Heart left ventricle (tissue), 16 donors: ENCODE measurements around the gene KIF16B. TPM values are rescaled to one million over a fixed set of nuclear protein-coding genes. Genes with fewer than 3 reads are reported as not detected.

ENCODE experiments used
- ATAC-seq, 4 donors: fragments of 200-7000 bp; cut with Tn5 transposase; one replicate each; pipeline ENCODE4 v1.9.1; 2020 to 2022; ENCODE audit warnings: moderate library complexity in 4 of 4, mild to moderate bottlenecking in 3 of 4, moderate number of reproducible peaks in 1 of 4
- DNase-seq, 5 donors: peaks; one replicate each; pipeline ENCODE4 v3.0.0-alpha.2; 2020
- H3K27ac ChIP-seq, 12 donors: fragments of 200-600 bp; sonication (generic) in 4 of 12; one replicate each; pipeline versions ENCODE4 v1.5.0 to v1.8.0; 2016 to 2022; ENCODE audit warnings: mild to moderate bottlenecking in 2 of 12
- H3K27me3 ChIP-seq, 9 donors: fragments of 200-600 bp; sonication (generic) in 2 of 9; one replicate each; pipeline versions ENCODE4 v1.5.1 to v1.8.0; 2016 to 2022; ENCODE audit warnings: mild to moderate bottlenecking in 3 of 9
- H3K36me3 ChIP-seq, 9 donors: fragments of 200-600 bp; sonication (generic) in 2 of 9; one replicate each; pipeline versions ENCODE4 v1.5.0 to v1.8.0; 2018 to 2022; ENCODE audit warnings: mild to moderate bottlenecking in 2 of 9
- H3K4me1 ChIP-seq, 12 donors: fragments of 200-600 bp; sonication (generic) in 4 of 12; one replicate each; pipeline versions ENCODE4 v1.5.0 to v1.8.0; 2016 to 2022; ENCODE audit warnings: mild to moderate bottlenecking in 3 of 12
- H3K4me3 ChIP-seq, 12 donors: fragments of 200-600 bp; sonication (generic) in 4 of 12; one replicate each; pipeline versions ENCODE4 v1.5.0 to v1.8.0; 2017 to 2022; ENCODE audit warnings: mild to moderate bottlenecking in 9 of 12, moderate library complexity in 4 of 12
- H3K9me3 ChIP-seq, 12 donors: fragments of 200-600 bp; sonication (generic) in 4 of 12; one replicate each; pipeline versions ENCODE4 v1.5.0 to v1.8.0; 2016 to 2022; ENCODE audit warnings: mild to moderate bottlenecking in 1 of 12
- POLR2A ChIP-seq, 2 donors: fragments of 450-650 bp; IDR thresholded peaks; one replicate each; pipeline ENCODE4 v1.6.1; 2017; ENCODE audit warnings: antibody characterized with exemption in 2 of 2, mild to moderate bottlenecking in 2 of 2, moderate library complexity in 2 of 2
- WGBS, 4 donors: extraction: QIAGEN DNeasy Blood & Tissue Kit in 2 of 4; methylation state at CpG; one replicate each; pipeline versions ENCODE4 v1.1.5 to v1.1.7; 2013 to 2018; 5-methylcytosine and 5-hydroxymethylcytosine counted together
- intact Hi-C, 10 donors: fragments of 100-400 bp; cut with DNase I; formaldehyde crosslinking; loops; one replicate each; pipeline versions ENCODE4 v1.11.1 to v1.14.2; 2022
- polyA plus RNA-seq, 2 donors: library from polyadenylated mRNA; stranded (reverse); fragments of 200-250 nt; gene quantifications; one replicate each; pipeline ENCODE4 v1.2.3, GENCODE V29; 2013
- total RNA-seq, 9 donors: library from RNA; depleted of rRNA in 2 of 9; stranded (reverse); fragments of >200 nt in 2 of 9; fragmentation: NEBNext Ultra II Directional in 3 of 9; extraction: Animal tissue kit (Norgen Biotek cat#: 25700) in 3 of 9; gene quantifications; one replicate each; pipeline versions ENCODE4 v1.1.0 to v1.2.4, GENCODE V29; 2016 to 2023
- TF ChIP-seq, protein P1 (sequence below), 12 donors: fragments of 200-600 bp; sonication (generic) in 4 of 12; IDR thresholded peaks; one replicate each; pipeline versions ENCODE4 v1.5.0 to v1.8.0; 2018 to 2022; ENCODE audit warnings: antibody characterized with exemption in 12 of 12, mild to moderate bottlenecking in 5 of 12
- donor health status: ischemic (EF 13 %, LVEDD 7.1; RV severe dilation, severe dysfunction).
- donor health status: healthy with polysubstance abuse.
- donor health status: DM: no; HTN: yes; CAD: no.
- donor health status: DM: no; HTN: no; CAD: no.
- donor health status: ischemic (EF 25% LVEDD 6.9; RV normal size, moderate dysfunction).
- donor health status: ischemic (EF 25% LVEDD 5.7; RV mildly dilated, moderate dysfunction).
- donor health status: healthy.
- donor health status: DM: yes; HTN: yes; CAD: no.
- donor health status: ischemic (EF 35%, LVEDD 5.7; RV mildly dilated, moderate dysfunction).
- donor health status: nonischemic (EF 11% LVEDD 7.7; RV severe dilation, severe dysfunction).
- donor health status: DM: yes; HTN: yes; CAD: no.
- donor health status: PGD.
- donor health status: ischemic (EF 29% LVEDD 5.4; RV normal size, mild dysfunction).
- donor health status: nonischemic (EF 23%, LVEDD 6.1; RV moderate dilation, normal function).

The KIF16B gene
- total and polyA plus RNA-seq, 11 donors, result 8.8 to 31.8 (median 17.8) TPM

DNA sequence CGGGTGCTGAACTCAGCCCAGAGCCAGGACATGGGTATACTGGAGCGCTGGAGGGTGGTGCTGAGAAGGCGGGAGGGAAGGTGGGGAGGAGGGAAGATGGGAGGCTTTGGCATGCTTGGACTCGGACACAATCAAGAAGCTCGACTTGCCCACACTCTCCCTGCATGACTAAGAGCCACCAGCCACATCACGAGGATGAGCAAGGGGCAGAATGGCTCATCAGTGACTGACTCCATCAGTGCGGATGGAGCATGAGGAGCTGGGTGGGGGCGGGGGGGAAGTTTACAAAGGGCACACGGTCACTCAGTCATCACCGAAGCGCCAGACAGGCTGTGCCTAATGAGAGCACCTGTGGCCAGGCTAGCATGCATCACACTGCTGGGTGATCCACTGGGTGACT lies 222.8 kb downstream of the KIF16B start:
- ATAC-seq, result no peak
- intact Hi-C loops, result no loop called here
- H3K27ac ChIP-seq, result no peak overlapping the region

DNA sequence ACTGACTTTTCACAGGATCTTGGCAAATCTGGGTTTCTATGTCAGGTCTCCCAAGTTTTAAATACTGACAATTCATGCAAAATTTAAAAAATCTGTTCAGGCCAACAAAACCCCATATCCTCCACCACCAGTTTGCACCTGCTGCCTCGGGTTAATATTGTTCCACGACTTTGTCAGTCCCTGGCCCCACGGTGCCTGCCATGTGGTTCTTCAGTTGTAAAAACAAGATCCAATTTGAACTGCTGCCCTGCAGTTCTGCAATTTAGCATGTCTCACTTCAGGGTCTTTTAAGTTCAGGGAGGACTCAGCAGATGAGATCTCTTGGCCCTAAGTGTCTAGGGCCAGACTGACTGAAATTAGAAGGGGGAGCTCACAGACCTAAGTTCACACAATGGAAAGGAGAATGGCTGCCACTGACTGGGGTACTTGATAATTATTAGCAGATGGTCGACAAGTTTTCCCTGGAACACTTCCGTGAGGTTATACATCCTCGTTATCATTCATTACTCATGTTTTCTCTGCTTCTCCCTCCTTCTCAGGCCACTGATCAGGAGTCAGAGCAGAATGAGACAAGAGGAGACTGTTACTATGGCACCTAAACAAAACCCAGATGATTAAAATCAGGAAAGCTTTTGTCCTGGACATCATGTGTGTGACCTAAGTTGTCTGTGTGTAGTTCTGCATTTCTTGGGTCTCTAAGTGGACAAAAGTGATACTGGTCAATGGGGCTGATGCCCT lies 223.6 kb downstream of the KIF16B start:
- Histone ChIP-seq H3K9me3 (no peaks in the 10 kb centered on the region), H3K4me3 (no peak overlapping the region), H3K27ac (no peak overlapping the region), H3K36me3 (peaks cover 0 to 2% (median 0%) of the 10 kb centered on the region in 9 donors), H3K27me3 (no peaks in the 10 kb centered on the region), H3K4me1 (no peaks in the 10 kb centered on the region)
- ATAC-seq (no peak), DNase-seq (no peak)
- 68 to 79% (median 72%) methylated on average over 6 of the region's 6 CpGs for WGBS, 4 donors
- TF ChIP-seq POLR2A (IDR thresholded peaks at IDR 0.05), result no peak
- TF ChIP-seq, protein P1, sequence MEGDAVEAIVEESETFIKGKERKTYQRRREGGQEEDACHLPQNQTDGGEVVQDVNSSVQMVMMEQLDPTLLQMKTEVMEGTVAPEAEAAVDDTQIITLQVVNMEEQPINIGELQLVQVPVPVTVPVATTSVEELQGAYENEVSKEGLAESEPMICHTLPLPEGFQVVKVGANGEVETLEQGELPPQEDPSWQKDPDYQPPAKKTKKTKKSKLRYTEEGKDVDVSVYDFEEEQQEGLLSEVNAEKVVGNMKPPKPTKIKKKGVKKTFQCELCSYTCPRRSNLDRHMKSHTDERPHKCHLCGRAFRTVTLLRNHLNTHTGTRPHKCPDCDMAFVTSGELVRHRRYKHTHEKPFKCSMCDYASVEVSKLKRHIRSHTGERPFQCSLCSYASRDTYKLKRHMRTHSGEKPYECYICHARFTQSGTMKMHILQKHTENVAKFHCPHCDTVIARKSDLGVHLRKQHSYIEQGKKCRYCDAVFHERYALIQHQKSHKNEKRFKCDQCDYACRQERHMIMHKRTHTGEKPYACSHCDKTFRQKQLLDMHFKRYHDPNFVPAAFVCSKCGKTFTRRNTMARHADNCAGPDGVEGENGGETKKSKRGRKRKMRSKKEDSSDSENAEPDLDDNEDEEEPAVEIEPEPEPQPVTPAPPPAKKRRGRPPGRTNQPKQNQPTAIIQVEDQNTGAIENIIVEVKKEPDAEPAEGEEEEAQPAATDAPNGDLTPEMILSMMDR (IDR thresholded peaks at IDR 0.05), result no peak
- intact Hi-C loops, result no loop called here

More for the DNA sequence above, 222.8 kb downstream of the KIF16B start:
- no peak for DNase-seq
- 93 to 97% (median 94%) methylated on average over 11 of the region's 11 CpGs for WGBS, 4 donors
- TF ChIP-seq, protein P1 (IDR thresholded peaks at IDR 0.05), result no peak
- no peak for TF ChIP-seq POLR2A (IDR thresholded peaks at IDR 0.05)
- Histone ChIP-seq H3K4me3 (no peak overlapping the region), H3K4me1 (no peaks in the 10 kb centered on the region), H3K27me3 (no peaks in the 10 kb centered on the region), H3K36me3 (peaks cover 0 to 5% (median 0%) of the 10 kb centered on the region in 9 donors), H3K9me3 (no peaks in the 10 kb centered on the region)

DNA sequence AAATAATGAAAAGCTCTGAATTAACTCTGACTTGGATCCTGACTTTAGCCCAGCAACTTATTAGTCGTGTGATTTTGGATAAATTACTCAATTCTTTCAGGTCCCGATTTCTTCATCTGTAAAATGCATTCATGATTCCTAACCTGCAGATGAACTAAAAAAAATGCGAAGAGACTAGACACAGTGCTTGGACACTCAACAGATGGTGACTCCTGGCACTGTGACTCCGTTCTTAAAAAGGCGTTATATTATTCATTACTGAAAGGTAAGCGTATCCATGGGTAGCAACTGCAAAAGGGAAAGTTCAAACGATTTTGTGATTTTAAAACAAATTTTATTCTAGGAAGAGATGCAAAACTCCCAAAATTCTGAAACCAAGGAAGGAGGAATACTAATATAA lies 226.3 kb downstream of the KIF16B start:
- TF ChIP-seq, protein P1 (IDR thresholded peaks at IDR 0.05), result no peak
- TF ChIP-seq POLR2A (IDR thresholded peaks at IDR 0.05), result no peak
- WGBS, 4 donors, result 79 to 96% (median 89%) methylated on average over 7 of the region's 7 CpGs
- Histone ChIP-seq H3K4me3 (no peak overlapping the region), H3K4me1 (no peaks in the 10 kb centered on the region), H3K9me3 (no peaks in the 10 kb centered on the region), H3K27ac (no peak overlapping the region), H3K36me3 (no peaks in the 10 kb centered on the region), H3K27me3 (no peaks in the 10 kb centered on the region)
- intact Hi-C loops, result no loop called here
- ATAC-seq (no peak), DNase-seq (no peak)

DNA sequence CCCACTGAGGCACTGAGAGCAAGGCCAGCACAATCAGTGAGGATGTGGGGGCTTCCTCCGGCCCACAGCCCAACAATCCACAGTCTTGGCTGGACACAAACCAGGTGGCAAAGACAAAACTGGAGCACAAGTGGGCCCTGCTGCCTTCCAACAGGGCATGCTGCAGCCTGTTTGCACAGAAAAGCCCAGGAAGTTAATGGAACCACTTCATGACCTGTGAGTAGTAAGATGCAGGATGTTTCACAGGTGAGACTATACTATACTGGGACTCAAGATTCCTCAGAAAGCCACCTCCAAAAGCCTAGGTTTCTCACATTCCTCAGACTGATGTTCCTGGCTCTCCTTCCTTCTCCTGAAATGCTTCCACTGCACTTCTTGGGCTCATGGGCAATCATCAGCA lies 235.5 kb downstream of the KIF16B start:
- no peaks in the 10 kb centered on the region for H3K4me1 ChIP-seq
- H3K4me3 ChIP-seq, result no peak overlapping the region
- no peak overlapping the region for H3K27ac ChIP-seq
- 57 to 100% (median 93%) methylated on average over 1 of the region's 1 CpG for WGBS, 4 donors
- no peak for ATAC-seq
- DNase-seq, result no peak
- intact Hi-C loops, result loop anchor here in 1 of 10 donors (10.0 kb wide), 1 partner anchor 57 kb away; no protein-coding TSS in a partner anchor
- H3K27me3 ChIP-seq, result no peaks in the 10 kb centered on the region
- peaks cover 0 to 25% (median 9%) of the 10 kb centered on the region in 12 donors for H3K9me3 ChIP-seq
- H3K36me3 ChIP-seq, result peaks cover 0 to 37% (median 11%) of the 10 kb centered on the region in 9 donors
- no peak for TF ChIP-seq POLR2A (IDR thresholded peaks at IDR 0.05)
- TF ChIP-seq, protein P1 (IDR thresholded peaks at IDR 0.05), result no peak
